Gastroesophageal sphincter (tissue), 3 donors: ENCODE results near the gene MMEL1.

Experiments
- EP300 ChIP-seq: sonication (generic); formaldehyde crosslinking; IDR thresholded peaks from one replicate; pipeline ENCODE4 v1.6.1; 2017; ENCODE audit warnings: antibody characterized with exemption, mild to moderate bottlenecking
- POLR2A ChIP-seq, 2 donors: fragments of 450-650 bp; IDR thresholded peaks; one replicate each; pipeline ENCODE4 v1.6.1; 2017; ENCODE audit warnings: antibody characterized with exemption in 2 of 2, mild to moderate bottlenecking in 2 of 2, moderate library complexity in 1 of 2
- POLR2AphosphoS5 ChIP-seq: sonication (generic); formaldehyde crosslinking; IDR thresholded peaks from one replicate; pipeline ENCODE4 v1.6.1; 2017; ENCODE audit warnings: antibody characterized with exemption
- TF ChIP-seq, protein P1 (sequence below), 4 experiments: fragments of 200-600 bp in 2 of 4; fragments of 450-650 bp in 2 of 4; sonication (generic) in 1 of 4; IDR thresholded peaks; one replicate each; pipeline ENCODE4 v1.5.1; 2017 to 2019; ENCODE audit warnings: antibody characterized with exemption in 4 of 4, mild to moderate bottlenecking in 2 of 4, moderate library complexity in 2 of 4

- TF ChIP-seq POLR2A (IDR thresholded peaks at IDR 0.05) (no peak), POLR2AphosphoS5 (no peak), EP300 (no peak)
- TF ChIP-seq, protein P1, sequence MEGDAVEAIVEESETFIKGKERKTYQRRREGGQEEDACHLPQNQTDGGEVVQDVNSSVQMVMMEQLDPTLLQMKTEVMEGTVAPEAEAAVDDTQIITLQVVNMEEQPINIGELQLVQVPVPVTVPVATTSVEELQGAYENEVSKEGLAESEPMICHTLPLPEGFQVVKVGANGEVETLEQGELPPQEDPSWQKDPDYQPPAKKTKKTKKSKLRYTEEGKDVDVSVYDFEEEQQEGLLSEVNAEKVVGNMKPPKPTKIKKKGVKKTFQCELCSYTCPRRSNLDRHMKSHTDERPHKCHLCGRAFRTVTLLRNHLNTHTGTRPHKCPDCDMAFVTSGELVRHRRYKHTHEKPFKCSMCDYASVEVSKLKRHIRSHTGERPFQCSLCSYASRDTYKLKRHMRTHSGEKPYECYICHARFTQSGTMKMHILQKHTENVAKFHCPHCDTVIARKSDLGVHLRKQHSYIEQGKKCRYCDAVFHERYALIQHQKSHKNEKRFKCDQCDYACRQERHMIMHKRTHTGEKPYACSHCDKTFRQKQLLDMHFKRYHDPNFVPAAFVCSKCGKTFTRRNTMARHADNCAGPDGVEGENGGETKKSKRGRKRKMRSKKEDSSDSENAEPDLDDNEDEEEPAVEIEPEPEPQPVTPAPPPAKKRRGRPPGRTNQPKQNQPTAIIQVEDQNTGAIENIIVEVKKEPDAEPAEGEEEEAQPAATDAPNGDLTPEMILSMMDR (IDR thresholded peaks at IDR 0.05), result no peak
Measured at GRCh38 chr1:2633366-2633935, 635 bp upstream of the MMEL1 start.
